Measurements from ENCODE around the gene LENG9. TPM values are rescaled to one million over a fixed set of nuclear protein-coding genes. Genes with fewer than 3 reads are reported as not detected.

LENG9 gene
- total and polyA plus RNA-seq, 2 of the 13 experiments (the other 11 are each of a cell fraction or from before 2014, with no cell fraction given) = 0.75 to 2.9 TPM

- peak; percentile 65; the same call in 1 of the 2 replicates for TF ChIP-seq ZNF609 (CRISPR knock-in tag; IDR thresholded peaks at IDR 0.05; ENCODE audit: borderline replicate concordance)
- TF ChIP-seq HOXA5 (CRISPR knock-in tag; IDR thresholded peaks at IDR 0.05) = no peak; the same call in 1 of the 2 replicates
- TF ChIP-seq NPAS2 (CRISPR knock-in tag; IDR thresholded peaks at IDR 0.05; ENCODE audit: borderline replicate concordance) = no peak
- no peak for TF ChIP-seq CBX1 (IDR thresholded peaks at IDR 0.05; ENCODE audit: low read depth)
- TF ChIP-seq ZNF510 (CRISPR knock-in tag; IDR thresholded peaks at IDR 0.05; ENCODE audit: low read depth) = no peak
- no peak for TF ChIP-seq ZNF782 (CRISPR knock-in tag; IDR thresholded peaks at IDR 0.05; ENCODE audit: borderline replicate concordance)
- TF ChIP-seq ZNF354B (CRISPR knock-in tag; IDR thresholded peaks at IDR 0.05) = no peak
- no peak for TF ChIP-seq PCBP2 (optimal IDR thresholded peaks at IDR 0.05; ENCODE audit: low read depth, low read length, poor library complexity, severe bottlenecking)
- TF ChIP-seq REPIN1 (CRISPR knock-in tag; IDR thresholded peaks at IDR 0.05; ENCODE audit: borderline replicate concordance, low read depth) = no peak
- TF ChIP-seq ZFY (CRISPR knock-in tag; IDR thresholded peaks at IDR 0.05) = peak; percentile 83
- peak; percentile 52; the same call in 1 of the 2 replicates for TF ChIP-seq ZNF598 (CRISPR knock-in tag; IDR thresholded peaks at IDR 0.05; ENCODE audit: borderline replicate concordance)
- no peak for TF ChIP-seq IKZF1 (IDR thresholded peaks at IDR 0.05)
- no peak for TF ChIP-seq PAX8 (CRISPR knock-in tag; IDR thresholded peaks at IDR 0.05; ENCODE audit: borderline replicate concordance)
- TF ChIP-seq ZNF740 (CRISPR knock-in tag; IDR thresholded peaks at IDR 0.05) = peak; percentile 89
- TF ChIP-seq ZNF329 (CRISPR knock-in tag; IDR thresholded peaks at IDR 0.05; ENCODE audit: low read depth) = no peak
- TF ChIP-seq, protein P1, sequence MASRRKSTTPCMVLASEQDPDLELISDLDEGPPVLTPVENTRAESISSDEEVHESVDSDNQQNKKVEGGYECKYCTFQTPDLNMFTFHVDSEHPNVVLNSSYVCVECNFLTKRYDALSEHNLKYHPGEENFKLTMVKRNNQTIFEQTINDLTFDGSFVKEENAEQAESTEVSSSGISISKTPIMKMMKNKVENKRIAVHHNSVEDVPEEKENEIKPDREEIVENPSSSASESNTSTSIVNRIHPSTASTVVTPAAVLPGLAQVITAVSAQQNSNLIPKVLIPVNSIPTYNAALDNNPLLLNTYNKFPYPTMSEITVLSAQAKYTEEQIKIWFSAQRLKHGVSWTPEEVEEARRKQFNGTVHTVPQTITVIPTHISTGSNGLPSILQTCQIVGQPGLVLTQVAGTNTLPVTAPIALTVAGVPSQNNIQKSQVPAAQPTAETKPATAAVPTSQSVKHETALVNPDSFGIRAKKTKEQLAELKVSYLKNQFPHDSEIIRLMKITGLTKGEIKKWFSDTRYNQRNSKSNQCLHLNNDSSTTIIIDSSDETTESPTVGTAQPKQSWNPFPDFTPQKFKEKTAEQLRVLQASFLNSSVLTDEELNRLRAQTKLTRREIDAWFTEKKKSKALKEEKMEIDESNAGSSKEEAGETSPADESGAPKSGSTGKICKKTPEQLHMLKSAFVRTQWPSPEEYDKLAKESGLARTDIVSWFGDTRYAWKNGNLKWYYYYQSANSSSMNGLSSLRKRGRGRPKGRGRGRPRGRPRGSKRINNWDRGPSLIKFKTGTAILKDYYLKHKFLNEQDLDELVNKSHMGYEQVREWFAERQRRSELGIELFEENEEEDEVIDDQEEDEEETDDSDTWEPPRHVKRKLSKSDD (CRISPR knock-in tag; IDR thresholded peaks at IDR 0.05; ENCODE audit: low read depth) = no peak
- TF ChIP-seq BCLAF1 (IDR thresholded peaks at IDR 0.05) = no peak
Observed at GRCh38 chr19:54464630-54465425, 1.2 kb upstream of the LENG9 start (continued).

Data from HepG2 (cell line).